GM23248 (cell line): ENCODE results near the gene WASF3. TPM values are rescaled to one million over a fixed set of nuclear protein-coding genes. Genes with fewer than 3 reads are reported as not detected.

Experiments used
- DNase-seq: peaks from one replicate; pipeline ENCODE4 v3.0.0-alpha.2; 2015
- H2AFZ ChIP-seq: fragments of 200-600 bp; sonication (generic); 2 replicates; pipeline ENCODE4 v1.6.1; 2016; ENCODE audit warnings: antibody characterized with exemption
- H3F3A ChIP-seq: fragments of 200-600 bp; sonication (generic); 2 replicates; pipeline ENCODE4 v1.6.1; 2016; ENCODE audit warnings: mild to moderate bottlenecking, antibody characterized with exemption, mixed run types; ENCODE audit not compliant: insufficient read depth
- H3K27ac ChIP-seq: fragments of 200-600 bp; sonication (generic); 2 replicates; pipeline ENCODE4 v1.5.1; 2016; ENCODE audit warnings: mild to moderate bottlenecking
- H3K27me3 ChIP-seq: fragments of 200-600 bp; sonication (generic); replicated peaks from 2 replicates; pipeline ENCODE4 v1.6.1; 2016; ENCODE audit warnings: mild to moderate bottlenecking; ENCODE audit not compliant: insufficient read depth
- H3K36me3 ChIP-seq: fragments of 200-600 bp; sonication (generic); 2 replicates; pipeline ENCODE4 v1.6.1; 2016; ENCODE audit warnings: low read depth, mild to moderate bottlenecking
- H3K4me1 ChIP-seq: fragments of 200-600 bp; sonication (generic); 2 replicates; pipeline ENCODE4 v1.6.1; 2016; ENCODE audit warnings: mild to moderate bottlenecking; ENCODE audit not compliant: insufficient read depth
- H3K4me2 ChIP-seq: fragments of 200-600 bp; sonication (generic); one replicate; pipeline ENCODE4 v1.6.1; 2016; ENCODE audit warnings: mild to moderate bottlenecking; ENCODE audit not compliant: unreplicated experiment
- H3K4me3 ChIP-seq: fragments of 200-600 bp; sonication (generic); 2 replicates; pipeline ENCODE4 v1.5.1; 2016; ENCODE audit warnings: mild to moderate bottlenecking
- H3K79me2 ChIP-seq: fragments of 200-600 bp; sonication (generic); 2 replicates; pipeline ENCODE4 v1.6.1; 2016; ENCODE audit warnings: mild to moderate bottlenecking; ENCODE audit not compliant: insufficient read depth
- H3K9ac ChIP-seq: fragments of 200-600 bp; sonication (generic); 2 replicates; pipeline ENCODE4 v1.6.1; 2016; ENCODE audit warnings: mild to moderate bottlenecking
- H3K9me2 ChIP-seq: fragments of 200-600 bp; sonication (generic); 2 replicates; pipeline ENCODE4 v1.6.1; 2016; ENCODE audit warnings: mixed run types, mild to moderate bottlenecking, moderate library complexity; ENCODE audit not compliant: insufficient read depth
- H3K9me3 ChIP-seq: fragments of 200-600 bp; sonication (generic); one replicate; pipeline ENCODE4 v1.6.1; 2017; ENCODE audit warnings: low read depth
- H4K20me1 ChIP-seq: fragments of 200-600 bp; sonication (generic); 2 replicates; pipeline ENCODE4 v1.6.0; 2016; ENCODE audit not compliant: insufficient read depth
- EZH2 ChIP-seq: fragments of 200-600 bp; sonication (generic); IDR thresholded peaks from 2 replicates; pipeline ENCODE4 v1.6.1; 2018; ENCODE audit warnings: antibody characterized with exemption, mild to moderate bottlenecking; ENCODE audit not compliant: insufficient read depth, poor library complexity, severe bottlenecking
- EZH2phosphoT487 ChIP-seq: fragments of 200-600 bp; sonication (generic); IDR thresholded peaks from 2 replicates; pipeline ENCODE4 v1.6.1; 2018; ENCODE audit warnings: antibody characterized with exemption, moderate library complexity, mild to moderate bottlenecking, low read depth; ENCODE audit not compliant: insufficient read depth
- WGBS, 2 experiments: methylation state at CpG; one replicate each; pipeline ENCODE4 v1.1.6; 2015 to 2017; ENCODE audit warnings: low lambda C conversion rate in 2 of 2, low coverage in 1 of 2; ENCODE audit errors: missing lambda C conversion rate in 2 of 2; 5-methylcytosine and 5-hydroxymethylcytosine counted together
- in situ Hi-C: fragments of 300-500 bp; cut with MboI; formaldehyde crosslinking; loops from 2 replicates; pipeline ENCODE4 v1.15.0; 2020
- polyA plus RNA-seq: library from polyadenylated mRNA; unstranded; fragments of >200 nt; fragmentation: Nextera tagmentation; extraction: Ambion mirVana; gene quantifications from 2 replicates; pipeline ENCODE4 v1.2.1, GENCODE V29; 2016
- total RNA-seq: library from RNA; depleted of rRNA; stranded (reverse); fragments of >200 nt; shearing (Covaris generic); gene quantifications from 2 replicates; pipeline ENCODE4 v1.2.3, GENCODE V29; 2014

WASF3 gene
- total and polyA plus RNA-seq, 2 experiments from 2014 or later, result 14.7 to 19.9 TPM

DNA sequence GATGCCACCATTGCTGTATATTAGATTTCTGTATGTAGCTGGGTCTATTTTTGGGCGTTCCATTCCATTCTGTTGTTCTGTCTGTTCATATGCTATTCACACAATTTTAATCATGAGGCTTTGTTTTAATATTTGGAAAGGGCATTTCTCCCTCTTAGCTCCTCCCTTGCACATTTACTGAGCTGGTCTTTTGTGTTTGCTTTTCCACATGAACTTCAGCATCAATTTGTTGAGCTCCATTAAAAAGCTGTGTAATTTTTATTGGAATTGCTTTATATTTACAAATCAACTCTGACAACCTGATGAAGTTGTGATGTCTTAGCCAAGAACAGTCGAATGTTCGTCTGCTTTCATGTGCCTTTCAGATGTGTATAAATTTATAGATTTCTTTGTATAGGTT is 14.0 kb downstream of the WASF3 start:
- Histone ChIP-seq H3K4me3 (no peak overlapping the region), H3K79me2 (peaks cover 100% of the 10 kb centered on the region), H4K20me1 (peaks cover 31% of the 10 kb centered on the region; the same call in 1 of the 2 replicates), H2AFZ (no peak overlapping the region), H3K9me3 (peaks cover 2% of the 10 kb centered on the region), H3K9ac (no peak overlapping the region), H3F3A (peaks cover 5% of the 10 kb centered on the region; the same call in 1 of the 2 replicates), H3K27me3 (no peaks in the 10 kb centered on the region), H3K4me1 (0 out of 2 replicates have a peak, but pooled peaks cover 6% of the 10 kb centered on the region), H3K4me2 (no peak overlapping the region), H3K36me3 (no peaks in the 10 kb centered on the region), H3K9me2 (no peaks in the 10 kb centered on the region), H3K27ac (no peak overlapping the region)
- in situ Hi-C loops, result no loop called here
- DNase-seq, result no peak
- WGBS, 2 experiments, result 71 to 81% methylated on average over 3 of the region's 3 CpGs
- TF ChIP-seq EZH2 (no peak), EZH2phosphoT487 (no peak)

DNA sequence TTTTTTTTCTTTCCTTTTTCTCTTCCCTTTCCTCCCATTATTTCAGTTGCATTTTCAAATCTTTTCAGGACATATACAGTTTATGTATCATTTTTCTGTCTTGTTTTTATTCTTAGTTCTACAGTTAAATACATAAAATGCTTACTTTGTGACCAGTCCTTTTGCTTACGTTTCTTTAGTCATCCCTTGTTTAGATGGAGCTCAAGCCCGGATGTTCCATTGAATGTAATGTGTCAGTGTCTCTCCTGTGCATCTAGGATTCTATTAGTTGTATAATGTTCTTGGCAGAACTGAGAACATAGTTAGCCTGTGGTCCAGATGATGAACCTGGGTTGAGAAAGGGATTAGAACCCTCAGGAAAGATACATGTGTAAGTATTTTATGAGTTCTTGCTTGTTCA is 17.8 kb downstream of the WASF3 start:
- DNase-seq, result no peak
- no peaks in the 10 kb centered on the region for H3K9me3 ChIP-seq
- H3K4me1 ChIP-seq, result 0 out of 2 replicates have a peak, but pooled peaks cover 15% of the 10 kb centered on the region
- H3K36me3 ChIP-seq, result no peaks in the 10 kb centered on the region; the same call in 1 of the 2 replicates
- TF ChIP-seq EZH2, result no peak
- TF ChIP-seq EZH2phosphoT487, result no peak
- no peaks in the 10 kb centered on the region for H3K9me2 ChIP-seq
- H3F3A ChIP-seq, result peaks cover 4% of the 10 kb centered on the region; the same call in 1 of the 2 replicates
- H3K27me3 ChIP-seq, result no peaks in the 10 kb centered on the region
- peaks cover 14% of the 10 kb centered on the region; the same call in 1 of the 2 replicates for H4K20me1 ChIP-seq
- H3K9ac ChIP-seq, result no peak overlapping the region
- H3K4me3 ChIP-seq, result no peak overlapping the region
- H2AFZ ChIP-seq, result no peak overlapping the region
- H3K27ac ChIP-seq, result no peak overlapping the region
- WGBS, 2 experiments, result 91 to 92% methylated on average over 2 of the region's 2 CpGs
- in situ Hi-C loops, result no loop called here
- H3K4me2 ChIP-seq, result no peak overlapping the region
- H3K79me2 ChIP-seq, result peaks cover 100% of the 10 kb centered on the region

DNA sequence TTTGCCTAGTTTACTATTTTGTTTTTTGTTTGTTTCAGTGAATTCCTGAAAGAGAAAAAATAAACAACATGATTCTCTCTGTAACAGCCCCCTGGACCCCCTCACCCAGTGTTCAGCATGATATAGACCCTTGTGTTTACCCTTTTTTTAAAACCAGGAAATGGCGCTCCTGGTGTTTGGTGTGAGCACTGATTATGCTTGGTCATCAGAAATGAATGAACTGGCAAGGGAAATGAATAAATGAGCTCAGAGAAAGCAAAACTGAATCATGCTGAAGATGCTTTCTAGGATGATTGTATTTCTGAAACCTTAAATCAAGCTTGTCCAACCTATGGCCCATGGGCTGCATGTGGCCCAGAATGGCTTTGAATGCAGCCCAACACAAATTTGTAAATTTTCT is 22.1 kb downstream of the WASF3 start:
- Histone ChIP-seq H4K20me1 (peaks cover 6% of the 10 kb centered on the region; the same call in 1 of the 2 replicates), H3K9me2 (no peaks in the 10 kb centered on the region), H3K4me1 (peaks cover 30% of the 10 kb centered on the region), H3K79me2 (peaks cover 94% of the 10 kb centered on the region), H3K9ac (no peak overlapping the region), H3K36me3 (no peaks in the 10 kb centered on the region; the same call in 1 of the 2 replicates), H3K4me2 (no peak overlapping the region), H3K4me3 (no peak overlapping the region), H2AFZ (no peak overlapping the region), H3K27ac (no peak overlapping the region), H3K27me3 (no peaks in the 10 kb centered on the region), H3F3A (peaks cover 15% of the 10 kb centered on the region), H3K9me3 (no peaks in the 10 kb centered on the region)
- WGBS, 2 experiments, result 92 to 94% methylated on average over 1 of the region's 1 CpG
- peak; percentile 27 for DNase-seq
- in situ Hi-C loops, result no loop called here
- TF ChIP-seq EZH2 (no peak), EZH2phosphoT487 (no peak)

DNA sequence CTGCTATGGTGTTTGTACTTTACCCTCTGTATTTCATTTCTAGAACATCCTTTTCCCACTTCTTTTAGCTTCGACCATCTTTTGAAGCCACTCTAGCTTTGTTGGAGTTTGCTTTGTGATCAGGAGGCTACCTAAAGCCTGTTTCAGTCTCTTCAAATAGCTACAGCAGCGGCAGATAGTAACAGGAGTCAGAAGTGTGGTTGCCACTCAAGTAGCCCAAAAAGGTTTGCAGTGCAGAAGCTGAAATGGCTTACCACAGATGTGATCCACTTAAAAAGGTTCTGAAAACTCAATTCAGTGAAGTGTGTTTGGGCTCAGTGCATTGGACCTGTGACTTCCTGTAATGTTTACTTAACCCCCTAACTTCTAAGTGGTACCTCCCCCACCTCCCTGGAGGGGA is 26.2 kb downstream of the WASF3 start:
- peak; percentile 12 for DNase-seq
- Histone ChIP-seq H2AFZ (no peak overlapping the region), H4K20me1 (no peaks in the 10 kb centered on the region), H3F3A (peaks cover 37% of the 10 kb centered on the region), H3K9ac (no peak overlapping the region), H3K4me3 (peak overlapping the region; percentile 54; the same call in 1 of the 2 replicates), H3K9me2 (no peaks in the 10 kb centered on the region), H3K27ac (peak overlapping the region; percentile 78), H3K36me3 (no peaks in the 10 kb centered on the region), H3K27me3 (no peaks in the 10 kb centered on the region), H3K4me2 (peak overlapping the region; percentile 80), H3K4me1 (peaks cover 40% of the 10 kb centered on the region), H3K79me2 (peaks cover 87% of the 10 kb centered on the region), H3K9me3 (no peaks in the 10 kb centered on the region)
- WGBS, 2 experiments, result 76 to 80% methylated on average over 2 of the region's 2 CpGs
- in situ Hi-C loops, result no loop called here
- TF ChIP-seq EZH2phosphoT487, result no peak
- no peak for TF ChIP-seq EZH2

DNA sequence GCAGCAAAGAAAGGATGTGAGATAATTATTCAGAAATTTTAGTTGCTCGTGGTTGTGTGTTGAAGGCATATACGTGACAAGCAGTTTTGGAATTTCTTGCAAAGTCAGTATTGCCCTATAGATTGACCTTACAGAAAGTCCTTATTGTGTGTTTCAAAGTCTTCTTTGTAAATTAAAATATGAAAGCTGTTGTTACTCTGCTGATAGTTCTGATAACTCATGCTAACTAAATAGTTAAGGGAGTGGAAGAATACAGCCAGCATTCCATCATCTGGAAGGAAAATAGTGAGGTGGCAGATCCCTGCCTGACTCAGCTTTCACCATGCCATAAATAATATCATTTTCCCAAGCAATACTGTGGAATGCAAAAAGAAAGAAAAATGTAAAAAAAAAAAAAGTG is 27.2 kb downstream of the WASF3 start:
- Histone ChIP-seq H3K27ac (peak overlapping the region; percentile 78), H3K4me3 (peak overlapping the region; percentile 54), H3K9me2 (no peaks in the 10 kb centered on the region), H3K9me3 (no peaks in the 10 kb centered on the region), H3F3A (peaks cover 37% of the 10 kb centered on the region), H3K4me2 (peak overlapping the region; percentile 80), H3K27me3 (no peaks in the 10 kb centered on the region), H3K9ac (peak overlapping the region; percentile 45), H3K79me2 (peaks cover 87% of the 10 kb centered on the region), H3K36me3 (no peaks in the 10 kb centered on the region), H4K20me1 (no peaks in the 10 kb centered on the region), H2AFZ (no peak overlapping the region), H3K4me1 (peaks cover 42% of the 10 kb centered on the region)
- no peak for TF ChIP-seq EZH2
- peak; percentile 85 for TF ChIP-seq EZH2phosphoT487
- in situ Hi-C loops, result no loop called here
- WGBS, 2 experiments, result 0% methylated on average over 2 of the region's 2 CpGs
- peak; percentile 88 for DNase-seq
